DND-41 (cell line): ENCODE data around the gene SNX9.

Experiments used
- EZH2 ChIP-seq: IDR thresholded peaks from 3 replicates; pipeline ENCODE4 v1.6.1; 2012; ENCODE audit warnings: borderline replicate concordance, low read depth, mild to moderate bottlenecking, moderate library complexity, low read length, inconsistent platforms; ENCODE audit not compliant: severe bottlenecking
- TF ChIP-seq, protein P1 (sequence below): IDR thresholded peaks from 2 replicates; pipeline ENCODE4 v1.5.1; 2012; ENCODE audit warnings: borderline replicate concordance, low read length, moderate library complexity, mild to moderate bottlenecking; ENCODE audit not compliant: poor library complexity, severe bottlenecking; ENCODE audit errors: extremely low read depth

DNA sequence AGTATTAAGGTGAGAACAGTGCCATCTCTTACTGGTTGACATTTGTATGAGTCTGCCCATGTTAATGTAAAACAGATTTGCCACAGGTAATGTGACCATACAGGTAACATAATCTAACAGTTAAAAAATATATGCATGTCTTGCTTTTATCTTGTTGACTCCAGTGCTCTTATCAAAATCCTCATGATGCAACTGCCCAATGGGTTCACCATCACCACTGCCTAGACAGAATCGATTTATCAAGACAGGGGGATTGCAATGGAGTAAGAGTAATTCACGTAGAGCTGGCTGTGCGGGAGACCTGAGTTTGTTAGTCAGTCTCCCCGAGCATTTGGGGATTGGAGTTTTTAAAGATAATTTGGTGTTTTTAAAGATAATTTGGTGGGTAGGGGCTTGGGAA, 19.2 kb downstream of the SNX9 start:
- TF ChIP-seq, protein P1, sequence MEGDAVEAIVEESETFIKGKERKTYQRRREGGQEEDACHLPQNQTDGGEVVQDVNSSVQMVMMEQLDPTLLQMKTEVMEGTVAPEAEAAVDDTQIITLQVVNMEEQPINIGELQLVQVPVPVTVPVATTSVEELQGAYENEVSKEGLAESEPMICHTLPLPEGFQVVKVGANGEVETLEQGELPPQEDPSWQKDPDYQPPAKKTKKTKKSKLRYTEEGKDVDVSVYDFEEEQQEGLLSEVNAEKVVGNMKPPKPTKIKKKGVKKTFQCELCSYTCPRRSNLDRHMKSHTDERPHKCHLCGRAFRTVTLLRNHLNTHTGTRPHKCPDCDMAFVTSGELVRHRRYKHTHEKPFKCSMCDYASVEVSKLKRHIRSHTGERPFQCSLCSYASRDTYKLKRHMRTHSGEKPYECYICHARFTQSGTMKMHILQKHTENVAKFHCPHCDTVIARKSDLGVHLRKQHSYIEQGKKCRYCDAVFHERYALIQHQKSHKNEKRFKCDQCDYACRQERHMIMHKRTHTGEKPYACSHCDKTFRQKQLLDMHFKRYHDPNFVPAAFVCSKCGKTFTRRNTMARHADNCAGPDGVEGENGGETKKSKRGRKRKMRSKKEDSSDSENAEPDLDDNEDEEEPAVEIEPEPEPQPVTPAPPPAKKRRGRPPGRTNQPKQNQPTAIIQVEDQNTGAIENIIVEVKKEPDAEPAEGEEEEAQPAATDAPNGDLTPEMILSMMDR, result no peak
- no peak for TF ChIP-seq EZH2
